DOHH2 (cell line): ENCODE data around the gene CRTAP.

Source experiments
- EZH2phosphoT487 ChIP-seq: fragments of 200-600 bp; sonication (generic); IDR thresholded peaks from 2 replicates; pipeline ENCODE4 v1.6.1; 2017; ENCODE audit warnings: borderline replicate concordance, mild to moderate bottlenecking, antibody characterized with exemption, low read length, moderate library complexity, mixed read lengths
- TF ChIP-seq, protein P1 (sequence below): fragments of 200-600 bp; sonication (generic); IDR thresholded peaks from one replicate; pipeline ENCODE4 v1.5.1; 2014; ENCODE audit warnings: antibody characterized with exemption, mild to moderate bottlenecking, low read depth, low read length; ENCODE audit not compliant: poor library complexity, severe bottlenecking

- TF ChIP-seq, protein P1, sequence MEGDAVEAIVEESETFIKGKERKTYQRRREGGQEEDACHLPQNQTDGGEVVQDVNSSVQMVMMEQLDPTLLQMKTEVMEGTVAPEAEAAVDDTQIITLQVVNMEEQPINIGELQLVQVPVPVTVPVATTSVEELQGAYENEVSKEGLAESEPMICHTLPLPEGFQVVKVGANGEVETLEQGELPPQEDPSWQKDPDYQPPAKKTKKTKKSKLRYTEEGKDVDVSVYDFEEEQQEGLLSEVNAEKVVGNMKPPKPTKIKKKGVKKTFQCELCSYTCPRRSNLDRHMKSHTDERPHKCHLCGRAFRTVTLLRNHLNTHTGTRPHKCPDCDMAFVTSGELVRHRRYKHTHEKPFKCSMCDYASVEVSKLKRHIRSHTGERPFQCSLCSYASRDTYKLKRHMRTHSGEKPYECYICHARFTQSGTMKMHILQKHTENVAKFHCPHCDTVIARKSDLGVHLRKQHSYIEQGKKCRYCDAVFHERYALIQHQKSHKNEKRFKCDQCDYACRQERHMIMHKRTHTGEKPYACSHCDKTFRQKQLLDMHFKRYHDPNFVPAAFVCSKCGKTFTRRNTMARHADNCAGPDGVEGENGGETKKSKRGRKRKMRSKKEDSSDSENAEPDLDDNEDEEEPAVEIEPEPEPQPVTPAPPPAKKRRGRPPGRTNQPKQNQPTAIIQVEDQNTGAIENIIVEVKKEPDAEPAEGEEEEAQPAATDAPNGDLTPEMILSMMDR, result no peak
- TF ChIP-seq EZH2phosphoT487, result no peak
These were observed 9.2 kb downstream of the CRTAP start for GRCh38 chr3:33122991-33123390.
